CD4-positive, alpha-beta memory T cell (primary cell): ENCODE data around the gene STX7. TPM values are rescaled to one million over a fixed set of nuclear protein-coding genes. Genes with fewer than 3 reads are reported as not detected.

Experiments used
- CTCF ChIA-PET: fragments of 350-600 bp; sonication (Branson Sonifier 250); formaldehyde crosslinking; loops from one replicate; lab custom pipeline; 2021; ENCODE audit warnings: inconsistent platforms; ENCODE audit not compliant: partially characterized antibody; lab: Charles Lee
- POLR2A ChIA-PET: fragments of 350-600 bp; sonication (Branson Sonifier 250); formaldehyde crosslinking; loops from one replicate; lab custom pipeline; 2021; ENCODE audit not compliant: partially characterized antibody; lab: Charles Lee
- DNase-seq, 5 donors: peaks; one replicate each; pipeline versions ENCODE4 v3.0.0 to v3.0.0-alpha.2; 2020 to 2022; ENCODE audit warnings: mixed read lengths in 1 of 5
- H3K27ac ChIP-seq: one replicate; pipeline ENCODE4 v1.7.0; 2013; ENCODE audit warnings: low read depth, low read length
- H3K27me3 ChIP-seq: 2 replicates; pipeline ENCODE4 v1.7.0; 2013; ENCODE audit warnings: mild to moderate bottlenecking, low read length, moderate library complexity; ENCODE audit not compliant: insufficient read depth
- H3K36me3 ChIP-seq: 2 replicates; pipeline ENCODE4 v1.7.0; 2013; ENCODE audit warnings: mild to moderate bottlenecking, low read length, moderate library complexity; ENCODE audit not compliant: insufficient read depth
- H3K4me1 ChIP-seq: 2 replicates; pipeline ENCODE4 v1.7.0; 2013; ENCODE audit warnings: mild to moderate bottlenecking, low read length, moderate library complexity; ENCODE audit not compliant: insufficient read depth
- H3K4me3 ChIP-seq, 2 donors: one replicate each; pipeline ENCODE4 v1.7.0; 2013; ENCODE audit warnings: low read length in 2 of 2, mild to moderate bottlenecking in 1 of 2
- H3K9me3 ChIP-seq, 2 donors: one replicate each; pipeline ENCODE4 v1.7.0; 2013; ENCODE audit warnings: low read length in 2 of 2, control low read depth in 1 of 2; ENCODE audit not compliant: control insufficient read depth in 1 of 2
- H3K27ac Mint-ChIP-seq, 7 donors: one replicate each; pipeline ENCODE4 v1.8.0; 2020 to 2021; ENCODE audit warnings: mixed read lengths in 7 of 7, mild to moderate bottlenecking in 6 of 7, inconsistent platforms in 3 of 7, moderate library complexity in 3 of 7
- H3K27me3 Mint-ChIP-seq, 2 donors: one replicate each; pipeline ENCODE4 v1.8.0; 2020 to 2021; ENCODE audit warnings: mixed read lengths in 2 of 2
- H3K36me3 Mint-ChIP-seq, 2 donors: one replicate each; pipeline ENCODE4 v1.8.0; 2020 to 2021; ENCODE audit warnings: mixed read lengths in 2 of 2, inconsistent platforms in 1 of 2, mild to moderate bottlenecking in 1 of 2
- H3K4me1 Mint-ChIP-seq, 4 donors: one replicate each; pipeline ENCODE4 v1.8.0; 2020 to 2021; ENCODE audit warnings: mixed read lengths in 4 of 4, mild to moderate bottlenecking in 1 of 4
- H3K4me3 Mint-ChIP-seq, 8 donors: one replicate each; pipeline ENCODE4 v1.8.0; 2020 to 2021; ENCODE audit warnings: mixed read lengths in 8 of 8, mild to moderate bottlenecking in 7 of 8, moderate library complexity in 6 of 8, inconsistent platforms in 3 of 8
- H3K9me3 Mint-ChIP-seq, 8 donors: one replicate each; pipeline ENCODE4 v1.8.0; 2020 to 2021; ENCODE audit warnings: mixed read lengths in 8 of 8, mild to moderate bottlenecking in 5 of 8, inconsistent platforms in 3 of 8, moderate library complexity in 1 of 8
- intact Hi-C: fragments of 100-400 bp; cut with micrococcal nuclease; formaldehyde crosslinking; loops from one replicate; pipeline ENCODE4 v1.15.1; 2023
- polyA plus RNA-seq, 2 donors: library from polyadenylated mRNA; unstranded; fragments of 300-500 nt; fragmentation: Illumina TruSeq; gene quantifications; one replicate each; pipeline ENCODE4 v1.2.3, GENCODE V29; 2021
- total RNA-seq, 2 experiments: library from RNA; stranded (reverse); gene quantifications; one replicate each; pipeline ENCODE4 v1.2.3, GENCODE V29; 2021

The STX7 gene
- total and polyA plus RNA-seq, 4 experiments from 2014 or later = 8.2 to 22.7 (median 18.8) TPM

GRCh38 chr6:132496519-132497180 is 16.3 kb downstream of the STX7 start:
- intact Hi-C loops = no loop called here
- Mint-ChIP-seq H3K27ac (no peak overlapping the region), H3K4me1 (peaks cover 30 to 54% (median 48%) of the 10 kb centered on the region in 4 donors), H3K4me3 (peak overlapping the region in 1 of 8 donors; percentile 3), H3K27me3 (no peaks in the 10 kb centered on the region), H3K9me3 (peaks cover 0 to 2% (median 0%) of the 10 kb centered on the region in 8 donors), H3K36me3 (peaks cover 41 to 46% of the 10 kb centered on the region in 2 donors)
- no peak for DNase-seq
- peaks cover 7% of the 10 kb centered on the region for H3K36me3 ChIP-seq
- no peaks in the 10 kb centered on the region for H3K9me3 ChIP-seq
- H3K4me1 ChIP-seq = peaks cover 27% of the 10 kb centered on the region
- CTCF ChIA-PET = interaction anchor here (1.1 to 5.5 kb wide), 5 partner anchors 12 to 327 kb away, joined by 3 to 41 read pairs (median 3); no protein-coding TSS in a partner anchor
- no peak overlapping the region for H3K4me3 ChIP-seq
- no peak overlapping the region for H3K27ac ChIP-seq
- H3K27me3 ChIP-seq = no peaks in the 10 kb centered on the region
- POLR2A ChIA-PET = no interaction called here

GRCh38 chr6:132495604-132496079 is 17.3 kb downstream of the STX7 start:
- Histone ChIP-seq H3K27me3 (no peaks in the 10 kb centered on the region), H3K9me3 (no peaks in the 10 kb centered on the region), H3K27ac (no peak overlapping the region), H3K4me3 (no peak overlapping the region), H3K4me1 (peaks cover 35% of the 10 kb centered on the region), H3K36me3 (peaks cover 6% of the 10 kb centered on the region)
- Mint-ChIP-seq H3K27me3 (no peaks in the 10 kb centered on the region), H3K9me3 (peaks cover 0 to 2% (median 0%) of the 10 kb centered on the region in 8 donors), H3K36me3 (peaks cover 36 to 40% of the 10 kb centered on the region in 2 donors), H3K4me1 (peaks cover 26 to 49% (median 46%) of the 10 kb centered on the region in 4 donors), H3K27ac (peak overlapping the region in 2 of 7 donors; percentile 7 to 52), H3K4me3 (peak overlapping the region in 1 of 8 donors; percentile 59)
- CTCF ChIA-PET = interaction anchor here (1.1 to 5.5 kb wide), 6 partner anchors 11 to 328 kb away, joined by 3 to 41 read pairs (median 6); no protein-coding TSS in a partner anchor
- DNase-seq = no peak
- POLR2A ChIA-PET = no interaction called here
- intact Hi-C loops = no loop called here

GRCh38 chr6:132494954-132495353 is 18.0 kb downstream of the STX7 start:
- CTCF ChIA-PET = interaction anchor here (0.6 to 5.5 kb wide), 3 partner anchors 10 to 273 kb away, joined by 4 to 41 read pairs (median 8); no protein-coding TSS in a partner anchor
- peaks cover 42% of the 10 kb centered on the region for H3K4me1 ChIP-seq
- POLR2A ChIA-PET = no interaction called here
- H3K9me3 Mint-ChIP-seq = peaks cover 0 to 2% (median 0%) of the 10 kb centered on the region in 8 donors
- H3K27me3 Mint-ChIP-seq = no peaks in the 10 kb centered on the region
- peak overlapping the region in 5 of 7 donors; percentile 12 to 48 (median 18) for H3K27ac Mint-ChIP-seq
- intact Hi-C loops = no loop called here
- peak overlapping the region in 1 of 8 donors; percentile 4 for H3K4me3 Mint-ChIP-seq
- H3K4me1 Mint-ChIP-seq = peaks cover 26 to 45% (median 42%) of the 10 kb centered on the region in 4 donors
- H3K27me3 ChIP-seq = no peaks in the 10 kb centered on the region
- H3K36me3 ChIP-seq = peaks cover 6% of the 10 kb centered on the region
- no peak overlapping the region for H3K4me3 ChIP-seq
- no peaks in the 10 kb centered on the region for H3K9me3 ChIP-seq
- no peak for DNase-seq
- H3K27ac ChIP-seq = no peak overlapping the region
- peaks cover 30 to 36% of the 10 kb centered on the region in 2 donors for H3K36me3 Mint-ChIP-seq

GRCh38 chr6:132491881-132492280 is 21.0 kb downstream of the STX7 start:
- Mint-ChIP-seq H3K4me3 (no peak overlapping the region), H3K4me1 (peaks cover 32 to 47% (median 35%) of the 10 kb centered on the region in 4 donors), H3K9me3 (peaks cover 0 to 2% (median 0%) of the 10 kb centered on the region in 8 donors), H3K36me3 (peaks cover 16 to 21% of the 10 kb centered on the region in 2 donors), H3K27me3 (no peaks in the 10 kb centered on the region), H3K27ac (no peak overlapping the region)
- Histone ChIP-seq H3K27ac (no peak overlapping the region), H3K36me3 (no peaks in the 10 kb centered on the region), H3K4me3 (no peak overlapping the region), H3K9me3 (no peaks in the 10 kb centered on the region), H3K27me3 (no peaks in the 10 kb centered on the region), H3K4me1 (peaks cover 50% of the 10 kb centered on the region)
- ChIA-PET CTCF (interaction anchor here (1.0 to 2.0 kb wide), 2 partner anchors 212 to 214 kb away, joined by 4 read pairs; no protein-coding TSS in a partner anchor), POLR2A (no interaction called here)
- no peak for DNase-seq
- intact Hi-C loops = loop anchor here (2.0 kb wide), 1 partner anchor 21 kb away; the partner anchor contains the start of gene STX7

- ChIA-PET CTCF (no interaction called here), POLR2A (no interaction called here)
- H3K4me1 ChIP-seq = peaks cover 50% of the 10 kb centered on the region
- no peak overlapping the region for H3K4me3 ChIP-seq
- no peaks in the 10 kb centered on the region for H3K36me3 ChIP-seq
- no peak overlapping the region for H3K27ac Mint-ChIP-seq
- peaks cover 0 to 2% (median 0%) of the 10 kb centered on the region in 8 donors for H3K9me3 Mint-ChIP-seq
- intact Hi-C loops = no loop called here
- H3K36me3 Mint-ChIP-seq = peaks cover 17 to 21% of the 10 kb centered on the region in 2 donors
- H3K27ac ChIP-seq = no peak overlapping the region
- H3K27me3 ChIP-seq = no peaks in the 10 kb centered on the region
- no peak for DNase-seq
- no peaks in the 10 kb centered on the region for H3K27me3 Mint-ChIP-seq
- H3K9me3 ChIP-seq = no peaks in the 10 kb centered on the region
- peaks cover 26 to 43% (median 31%) of the 10 kb centered on the region in 4 donors for H3K4me1 Mint-ChIP-seq
- H3K4me3 Mint-ChIP-seq = no peak overlapping the region
Observed at GRCh38 chr6:132491303-132491702, 21.6 kb downstream of the STX7 start.

GRCh38 chr6:132490478-132491204 is 22.3 kb downstream of the STX7 start:
- Mint-ChIP-seq H3K36me3 (peaks cover 17 to 21% of the 10 kb centered on the region in 2 donors), H3K4me1 (peaks cover 23 to 38% (median 27%) of the 10 kb centered on the region in 4 donors), H3K4me3 (no peak overlapping the region), H3K27me3 (no peaks in the 10 kb centered on the region), H3K9me3 (peaks cover 0 to 2% (median 0%) of the 10 kb centered on the region in 8 donors), H3K27ac (no peak overlapping the region)
- intact Hi-C loops = no loop called here
- DNase-seq = no peak
- peaks cover 46% of the 10 kb centered on the region for H3K4me1 ChIP-seq
- no peaks in the 10 kb centered on the region for H3K27me3 ChIP-seq
- H3K27ac ChIP-seq = no peak overlapping the region
- ChIA-PET POLR2A (interaction anchor here (1.4 kb wide), 1 partner anchor 23 kb away, joined by 3 read pairs; no protein-coding TSS in a partner anchor), CTCF (interaction anchor here (10.2 kb wide), 1 partner anchor 212 kb away, joined by 201 read pairs; no protein-coding TSS in a partner anchor)
- no peaks in the 10 kb centered on the region for H3K9me3 ChIP-seq
- no peak overlapping the region for H3K4me3 ChIP-seq
- no peaks in the 10 kb centered on the region for H3K36me3 ChIP-seq
